ENCODE results near the gene SGK1. TPM values are rescaled to one million over a fixed set of nuclear protein-coding genes. Genes with fewer than 3 reads are reported as not detected.

The SGK1 gene
- total RNA-seq, 1 experiment from 2014 or later: 23.2 TPM

DNA sequence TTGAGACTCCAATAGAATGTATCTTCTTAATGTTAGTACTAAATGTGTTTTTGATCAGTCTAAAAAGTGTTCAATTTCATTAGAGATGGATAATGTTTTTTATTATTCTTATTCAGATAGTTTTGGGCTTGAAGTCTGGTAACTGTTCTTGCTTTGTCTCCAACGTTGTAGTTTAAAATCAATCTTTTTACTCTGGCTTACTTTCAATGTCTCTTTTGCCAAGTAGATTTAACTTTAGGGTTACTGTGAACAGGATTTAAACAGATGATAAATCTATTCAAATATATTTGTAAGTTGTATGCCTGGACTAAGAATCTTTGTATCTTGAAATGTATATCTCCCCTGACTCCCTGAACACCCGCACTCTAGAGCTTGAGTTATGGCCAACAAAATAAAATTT is 51.1 kb downstream of the SGK1 start:
- ChIA-PET POLR2A (no interaction called here), CTCF (interaction anchor here (0.8 kb wide), 1 partner anchor 615 kb away, joined by 3 read pairs; no protein-coding TSS in a partner anchor)
- no peaks in the 10 kb centered on the region for H3K36me3 Mint-ChIP-seq
- TF ChIP-seq PRDM15 (CRISPR knock-in tag; IDR thresholded peaks at IDR 0.05) (no peak), KAT7 (CRISPR knock-in tag; IDR thresholded peaks at IDR 0.05; ENCODE audit: borderline replicate concordance) (no peak), CTCF (IDR thresholded peaks at IDR 0.05) (no peak), USF2 (CRISPR knock-in tag; IDR thresholded peaks at IDR 0.05) (no peak), ZBTB21 (CRISPR knock-in tag; IDR thresholded peaks at IDR 0.05; ENCODE audit: borderline replicate concordance) (no peak), MLX (CRISPR knock-in tag; IDR thresholded peaks at IDR 0.05) (no peak), MAX (CRISPR knock-in tag; IDR thresholded peaks at IDR 0.05) (no peak), FOXP1 (CRISPR knock-in tag; IDR thresholded peaks at IDR 0.05; ENCODE audit: borderline replicate concordance) (no peak), RELA (CRISPR knock-in tag; IDR thresholded peaks at IDR 0.05; ENCODE audit: borderline replicate concordance) (no peak), ZNF671 (CRISPR knock-in tag; IDR thresholded peaks at IDR 0.05) (no peak), FOXJ3 (CRISPR knock-in tag; IDR thresholded peaks at IDR 0.05; ENCODE audit: borderline replicate concordance) (no peak), ERG (CRISPR knock-in tag; IDR thresholded peaks at IDR 0.05) (no peak), TP53 (CRISPR knock-in tag; IDR thresholded peaks at IDR 0.05) (no peak), CREM (CRISPR knock-in tag; IDR thresholded peaks at IDR 0.05) (no peak), ATF1 (CRISPR knock-in tag; IDR thresholded peaks at IDR 0.05) (no peak)
- TF ChIP-seq, protein P1, sequence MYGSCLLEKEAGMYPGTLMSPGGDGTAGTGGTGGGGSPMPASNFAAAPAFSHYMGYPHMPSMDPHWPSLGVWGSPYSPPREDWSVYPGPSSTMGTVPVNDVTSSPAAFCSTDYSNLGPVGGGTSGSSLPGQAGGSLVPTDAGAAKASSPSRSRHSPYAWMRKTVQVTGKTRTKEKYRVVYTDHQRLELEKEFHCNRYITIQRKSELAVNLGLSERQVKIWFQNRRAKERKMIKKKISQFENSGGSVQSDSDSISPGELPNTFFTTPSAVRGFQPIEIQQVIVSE (CRISPR knock-in tag; IDR thresholded peaks at IDR 0.05; ENCODE audit: borderline replicate concordance): no peak
- TF ChIP-seq, protein P2, sequence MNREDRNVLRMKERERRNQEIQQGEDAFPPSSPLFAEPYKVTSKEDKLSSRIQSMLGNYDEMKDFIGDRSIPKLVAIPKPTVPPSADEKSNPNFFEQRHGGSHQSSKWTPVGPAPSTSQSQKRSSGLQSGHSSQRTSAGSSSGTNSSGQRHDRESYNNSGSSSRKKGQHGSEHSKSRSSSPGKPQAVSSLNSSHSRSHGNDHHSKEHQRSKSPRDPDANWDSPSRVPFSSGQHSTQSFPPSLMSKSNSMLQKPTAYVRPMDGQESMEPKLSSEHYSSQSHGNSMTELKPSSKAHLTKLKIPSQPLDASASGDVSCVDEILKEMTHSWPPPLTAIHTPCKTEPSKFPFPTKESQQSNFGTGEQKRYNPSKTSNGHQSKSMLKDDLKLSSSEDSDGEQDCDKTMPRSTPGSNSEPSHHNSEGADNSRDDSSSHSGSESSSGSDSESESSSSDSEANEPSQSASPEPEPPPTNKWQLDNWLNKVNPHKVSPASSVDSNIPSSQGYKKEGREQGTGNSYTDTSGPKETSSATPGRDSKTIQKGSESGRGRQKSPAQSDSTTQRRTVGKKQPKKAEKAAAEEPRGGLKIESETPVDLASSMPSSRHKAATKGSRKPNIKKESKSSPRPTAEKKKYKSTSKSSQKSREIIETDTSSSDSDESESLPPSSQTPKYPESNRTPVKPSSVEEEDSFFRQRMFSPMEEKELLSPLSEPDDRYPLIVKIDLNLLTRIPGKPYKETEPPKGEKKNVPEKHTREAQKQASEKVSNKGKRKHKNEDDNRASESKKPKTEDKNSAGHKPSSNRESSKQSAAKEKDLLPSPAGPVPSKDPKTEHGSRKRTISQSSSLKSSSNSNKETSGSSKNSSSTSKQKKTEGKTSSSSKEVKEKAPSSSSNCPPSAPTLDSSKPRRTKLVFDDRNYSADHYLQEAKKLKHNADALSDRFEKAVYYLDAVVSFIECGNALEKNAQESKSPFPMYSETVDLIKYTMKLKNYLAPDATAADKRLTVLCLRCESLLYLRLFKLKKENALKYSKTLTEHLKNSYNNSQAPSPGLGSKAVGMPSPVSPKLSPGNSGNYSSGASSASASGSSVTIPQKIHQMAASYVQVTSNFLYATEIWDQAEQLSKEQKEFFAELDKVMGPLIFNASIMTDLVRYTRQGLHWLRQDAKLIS (CRISPR knock-in tag; IDR thresholded peaks at IDR 0.05; ENCODE audit: borderline replicate concordance): no peak
- TF ChIP-seq, protein P3, sequence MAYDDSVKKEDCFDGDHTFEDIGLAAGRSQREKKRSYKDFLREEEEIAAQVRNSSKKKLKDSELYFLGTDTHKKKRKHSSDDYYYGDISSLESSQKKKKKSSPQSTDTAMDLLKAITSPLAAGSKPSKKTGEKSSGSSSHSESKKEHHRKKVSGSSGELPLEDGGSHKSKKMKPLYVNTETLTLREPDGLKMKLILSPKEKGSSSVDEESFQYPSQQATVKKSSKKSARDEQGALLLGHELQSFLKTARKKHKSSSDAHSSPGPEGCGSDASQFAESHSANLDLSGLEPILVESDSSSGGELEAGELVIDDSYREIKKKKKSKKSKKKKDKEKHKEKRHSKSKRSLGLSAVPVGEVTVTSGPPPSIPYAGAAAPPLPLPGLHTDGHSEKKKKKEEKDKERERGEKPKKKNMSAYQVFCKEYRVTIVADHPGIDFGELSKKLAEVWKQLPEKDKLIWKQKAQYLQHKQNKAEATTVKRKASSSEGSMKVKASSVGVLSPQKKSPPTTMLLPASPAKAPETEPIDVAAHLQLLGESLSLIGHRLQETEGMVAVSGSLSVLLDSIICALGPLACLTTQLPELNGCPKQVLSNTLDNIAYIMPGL (CRISPR knock-in tag; IDR thresholded peaks at IDR 0.05): no peak
- TF ChIP-seq, protein P4, sequence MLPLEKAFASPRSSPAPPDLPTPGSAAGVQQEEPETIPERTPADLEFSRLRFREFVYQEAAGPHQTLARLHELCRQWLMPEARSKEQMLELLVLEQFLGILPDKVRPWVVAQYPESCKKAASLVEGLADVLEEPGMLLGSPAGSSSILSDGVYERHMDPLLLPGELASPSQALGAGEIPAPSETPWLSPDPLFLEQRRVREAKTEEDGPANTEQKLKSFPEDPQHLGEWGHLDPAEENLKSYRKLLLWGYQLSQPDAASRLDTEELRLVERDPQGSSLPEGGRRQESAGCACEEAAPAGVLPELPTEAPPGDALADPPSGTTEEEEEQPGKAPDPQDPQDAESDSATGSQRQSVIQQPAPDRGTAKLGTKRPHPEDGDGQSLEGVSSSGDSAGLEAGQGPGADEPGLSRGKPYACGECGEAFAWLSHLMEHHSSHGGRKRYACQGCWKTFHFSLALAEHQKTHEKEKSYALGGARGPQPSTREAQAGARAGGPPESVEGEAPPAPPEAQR (CRISPR knock-in tag; IDR thresholded peaks at IDR 0.05): no peak
- TF ChIP-seq, protein P5, sequence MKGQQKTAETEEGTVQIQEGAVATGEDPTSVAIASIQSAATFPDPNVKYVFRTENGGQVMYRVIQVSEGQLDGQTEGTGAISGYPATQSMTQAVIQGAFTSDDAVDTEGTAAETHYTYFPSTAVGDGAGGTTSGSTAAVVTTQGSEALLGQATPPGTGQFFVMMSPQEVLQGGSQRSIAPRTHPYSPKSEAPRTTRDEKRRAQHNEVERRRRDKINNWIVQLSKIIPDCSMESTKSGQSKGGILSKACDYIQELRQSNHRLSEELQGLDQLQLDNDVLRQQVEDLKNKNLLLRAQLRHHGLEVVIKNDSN (CRISPR knock-in tag; IDR thresholded peaks at IDR 0.05): no peak
- H3K4me3 Mint-ChIP-seq: no peak overlapping the region
- no peak overlapping the region for H3K27ac Mint-ChIP-seq
- no peaks in the 10 kb centered on the region for H3K27me3 Mint-ChIP-seq (ENCODE audit: low read depth)
- H3K9me3 Mint-ChIP-seq: no peaks in the 10 kb centered on the region
- DNase-seq (ENCODE audit: low spot score) (no peak), ATAC-seq (no peak)
- peaks cover 18% of the 10 kb centered on the region for H3K4me1 Mint-ChIP-seq
